HG03342 (cell line): ENCODE data around the gene RASD2.

ENCODE experiments used
- ATAC-seq: cut with Tn5 transposase; IDR thresholded peaks from one replicate; pipeline ENCODE4 v1.9.1; 2021; ENCODE audit warnings: mild to moderate bottlenecking, moderate library complexity; ENCODE audit not compliant: unreplicated experiment

The RASD2 gene

GRCh38 chr22:35599364-35599763 is 58.7 kb downstream of the RASD2 start:
- no peak for ATAC-seq

- ATAC-seq, result no peak
These were observed 59.8 kb downstream of the RASD2 start for GRCh38 chr22:35600476-35600875.

GRCh38 chr22:35601013-35601580 is 60.5 kb downstream of the RASD2 start:
- no peak for ATAC-seq

- ATAC-seq, result no peak
These were observed 61.3 kb downstream of the RASD2 start for GRCh38 chr22:35601743-35602615.
